H1 (cell line): Measurements from ENCODE around the gene PTPRR. TPM values are rescaled to one million over a fixed set of nuclear protein-coding genes. Genes with fewer than 3 reads are reported as not detected.

Source experiments
- CTCF ChIA-PET: fragments of 300-600 bp; sonication (Branson Sonifier 250); formaldehyde crosslinking; loops from one replicate; lab custom pipeline; 2021; ENCODE audit not compliant: partially characterized antibody; lab: Charles Lee
- POLR2A ChIA-PET: fragments of 300-600 bp; sonication (Branson Sonifier 250); formaldehyde crosslinking; loops from one replicate; lab custom pipeline; 2021; ENCODE audit warnings: inconsistent platforms; ENCODE audit not compliant: partially characterized antibody; lab: Charles Lee
- DNase-seq, 2 experiments: peaks; one replicate each; pipeline versions ENCODE4 v3.0.0 to v3.0.0-alpha.2; 2010 to 2022; ENCODE audit warnings: low spot score in 2 of 2, low read depth in 1 of 2, mixed read lengths in 1 of 2
- FAIRE-seq: peaks from 2 replicates; lab custom pipeline; 2011; peaks lifted over from hg19 to GRCh38; lab: Jason Lieb, UNC
- H2AFZ ChIP-seq: 2 replicates; pipeline ENCODE4 v1.8.1; 2012; ENCODE audit warnings: low read length, inconsistent platforms
- H2AK5ac ChIP-seq: 2 replicates; pipeline ENCODE4 v1.6.1; 2013; ENCODE audit warnings: low read depth, low read length
- H2BK120ac ChIP-seq: replicated peaks from 2 replicates; pipeline ENCODE3; 2013; ENCODE audit warnings: low read depth, low read length, inconsistent platforms
- H2BK12ac ChIP-seq: 2 replicates; pipeline ENCODE4 v1.6.1; 2013; ENCODE audit warnings: low read depth, low read length
- H2BK15ac ChIP-seq: 2 replicates; pipeline ENCODE4 v1.6.1; 2013; ENCODE audit warnings: low read length
- H2BK20ac ChIP-seq: 2 replicates; pipeline ENCODE4 v1.6.1; 2013; ENCODE audit warnings: low read length
- H2BK5ac ChIP-seq: 2 replicates; pipeline ENCODE4 v1.6.1; 2013; ENCODE audit warnings: low read depth, low read length
- H3K14ac ChIP-seq: 2 replicates; pipeline ENCODE4 v1.6.1; 2013; ENCODE audit warnings: inconsistent platforms; ENCODE audit not compliant: insufficient read length
- H3K18ac ChIP-seq: 2 replicates; pipeline ENCODE4 v1.6.1; 2013; ENCODE audit warnings: low read length; ENCODE audit errors: extremely low read depth
- H3K23ac ChIP-seq: 2 replicates; pipeline ENCODE4 v1.6.1; 2013; ENCODE audit warnings: inconsistent platforms; ENCODE audit not compliant: insufficient read length
- H3K23me2 ChIP-seq: 2 replicates; pipeline ENCODE4 v1.6.1; 2013; ENCODE audit warnings: low read depth, low read length
- H3K27ac ChIP-seq: 2 replicates; pipeline ENCODE4 v1.6.1; 2011; ENCODE audit warnings: low read depth, low read length, inconsistent platforms
- H3K27me3 ChIP-seq, 4 experiments: replicated peaks in 1 of 4; 1 replicate in 1 of 4; 2 replicates in 3 of 4; pipeline versions ENCODE4 v1.6.1 to v1.8.1; 2011 to 2013; ENCODE audit warnings: low read length in 3 of 4, mild to moderate bottlenecking in 3 of 4, inconsistent platforms in 2 of 4, mixed read lengths in 2 of 4, moderate library complexity in 1 of 4; ENCODE audit not compliant: control insufficient read depth in 3 of 4, insufficient read depth in 3 of 4; ENCODE audit errors: extremely low read depth in 1 of 4
- H3K36me3 ChIP-seq, 4 experiments: 2 replicates each; pipeline versions ENCODE4 v1.6.1 to v1.8.1; 2011 to 2013; ENCODE audit warnings: mild to moderate bottlenecking in 4 of 4, low read length in 3 of 4, moderate library complexity in 2 of 4, control low read depth in 1 of 4, inconsistent platforms in 1 of 4; ENCODE audit not compliant: insufficient read depth in 4 of 4, control insufficient read depth in 2 of 4
- H3K4ac ChIP-seq: replicated peaks from 2 replicates; pipeline ENCODE3; 2013; ENCODE audit warnings: low read length, low read depth, mixed read lengths, inconsistent platforms; ENCODE audit not compliant: insufficient read length
- H3K4me1 ChIP-seq, 4 experiments: replicated peaks in 1 of 4; 1 replicate in 1 of 4; 2 replicates in 3 of 4; pipeline versions ENCODE4 v1.6.1 to v1.8.1; 2011 to 2013; ENCODE audit warnings: low read length in 3 of 4, inconsistent platforms in 2 of 4, mixed read lengths in 1 of 4; ENCODE audit not compliant: insufficient read depth in 4 of 4, control insufficient read depth in 3 of 4
- H3K4me2 ChIP-seq, 2 experiments: 2 replicates each; pipeline versions ENCODE4 v1.6.1 to v1.8.1; 2011 to 2013; ENCODE audit warnings: low read depth in 2 of 2, low read length in 2 of 2, control low read depth in 1 of 2, inconsistent platforms in 1 of 2, mild to moderate bottlenecking in 1 of 2; ENCODE audit not compliant: insufficient read depth in 1 of 2
- H3K4me3 ChIP-seq, 4 experiments: fragments of 200-600, 300-600 bp in 1 of 4; sonication (generic), shearing (Covaris generic), sonication (Bioruptor Twin) in 1 of 4; 2 replicates each; pipeline versions ENCODE4 v1.5.1 to v1.8.1; 2011 to 2016; ENCODE audit warnings: low read length in 4 of 4, low read depth in 3 of 4, control low read depth in 2 of 4, inconsistent platforms in 2 of 4, mild to moderate bottlenecking in 2 of 4, mixed read lengths in 1 of 4, moderate library complexity in 1 of 4; ENCODE audit not compliant: insufficient read depth in 2 of 4; ENCODE audit errors: extremely low read depth in 1 of 4
- H3K56ac ChIP-seq: replicated peaks from 2 replicates; pipeline ENCODE3; 2013; ENCODE audit warnings: low read depth, mild to moderate bottlenecking, mixed read lengths, low read length, inconsistent platforms; ENCODE audit not compliant: insufficient read length
- H3K79me1 ChIP-seq: 2 replicates; pipeline ENCODE4 v1.6.1; 2013; ENCODE audit warnings: low read depth, low read length, control low read depth
- H3K79me2 ChIP-seq, 2 experiments: 2 replicates each; pipeline versions ENCODE4 v1.6.1 to v1.8.1; 2012 to 2013; ENCODE audit warnings: low read length in 2 of 2, mild to moderate bottlenecking in 2 of 2, inconsistent platforms in 1 of 2; ENCODE audit not compliant: insufficient read depth in 2 of 2, control insufficient read depth in 1 of 2
- H3K9ac ChIP-seq, 4 experiments: replicated peaks in 1 of 4; 1 replicate in 1 of 4; 2 replicates in 3 of 4; pipeline versions ENCODE4 v1.6.1 to v1.8.1; 2011 to 2013; ENCODE audit warnings: low read depth in 3 of 4, low read length in 3 of 4, control low read depth in 2 of 4, mild to moderate bottlenecking in 2 of 4, moderate library complexity in 2 of 4, inconsistent platforms in 1 of 4; ENCODE audit errors: extremely low read depth in 1 of 4
- H3K9me3 ChIP-seq, 2 experiments: 2 replicates each; pipeline versions ENCODE4 v1.6.1 to v1.8.1; 2012 to 2013; ENCODE audit warnings: mild to moderate bottlenecking in 2 of 2, moderate library complexity in 2 of 2, control low read depth in 1 of 2, inconsistent platforms in 1 of 2, low read depth in 1 of 2, low read length in 1 of 2, mixed read lengths in 1 of 2; ENCODE audit not compliant: insufficient read depth in 2 of 2
- H4K20me1 ChIP-seq, 2 experiments: replicated peaks in 1 of 2; 2 replicates each; pipeline versions ENCODE3 to v1.8.1; 2011 to 2013; ENCODE audit warnings: inconsistent platforms in 2 of 2, low read length in 2 of 2, mild to moderate bottlenecking in 1 of 2; ENCODE audit not compliant: insufficient read depth in 2 of 2, control insufficient read depth in 1 of 2
- H4K5ac ChIP-seq: 2 replicates; pipeline ENCODE4 v1.6.1; 2013; ENCODE audit warnings: low read length, low read depth, mixed read lengths, inconsistent platforms; ENCODE audit not compliant: insufficient read length
- H4K8ac ChIP-seq: 2 replicates; pipeline ENCODE4 v1.8.0; 2013; ENCODE audit warnings: mild to moderate bottlenecking, moderate library complexity, low read length, inconsistent platforms; ENCODE audit not compliant: insufficient read depth; ENCODE audit errors: extremely low read depth
- H4K91ac ChIP-seq: replicated peaks from 2 replicates; pipeline ENCODE3; 2013; ENCODE audit warnings: low read length, mixed read lengths, inconsistent platforms; ENCODE audit not compliant: insufficient read length
- ATF2 ChIP-seq: IDR thresholded peaks from 2 replicates; pipeline ENCODE4 v1.6.1; 2012; ENCODE audit warnings: low read length, inconsistent platforms
- ATF3 ChIP-seq: IDR thresholded peaks from 2 replicates; pipeline ENCODE4 v1.6.1; 2011; ENCODE audit warnings: low read depth, mild to moderate bottlenecking, low read length; ENCODE audit not compliant: insufficient read depth
- BCL11A ChIP-seq, 2 experiments: IDR thresholded peaks; one replicate each; pipeline ENCODE4 v1.6.1; 2011; ENCODE audit warnings: low read depth in 2 of 2, low read length in 2 of 2, mild to moderate bottlenecking in 2 of 2
- BRCA1 ChIP-seq: IDR thresholded peaks from 2 replicates; pipeline ENCODE4 v1.6.1; 2012; ENCODE audit warnings: low read depth, low read length, improper control_type of control experiment
- EP300 ChIP-seq, 2 experiments: IDR thresholded peaks; 1 replicate in 1 of 2; 2 replicates in 1 of 2; pipeline ENCODE4 v1.6.1; 2011 to 2012; ENCODE audit warnings: low read depth in 2 of 2, low read length in 2 of 2, mild to moderate bottlenecking in 2 of 2, borderline replicate concordance in 1 of 2, inconsistent platforms in 1 of 2, moderate library complexity in 1 of 2
- KDM4A ChIP-seq: IDR thresholded peaks from one replicate; pipeline ENCODE4 v1.7.1; 2012; ENCODE audit warnings: low read depth, mild to moderate bottlenecking, moderate library complexity, low read length, inconsistent platforms; ENCODE audit not compliant: severe bottlenecking
- KDM5A ChIP-seq: fragments of 200-600 bp; IDR thresholded peaks from 2 replicates; pipeline ENCODE4 v1.7.1; 2012; ENCODE audit warnings: mild to moderate bottlenecking, low read length, inconsistent platforms, mixed read lengths
- RXRA ChIP-seq: IDR thresholded peaks from 2 replicates; pipeline ENCODE4 v1.6.1; 2011; ENCODE audit warnings: low read depth, mild to moderate bottlenecking, low read length, moderate library complexity; ENCODE audit not compliant: insufficient read depth
- SIRT6 ChIP-seq: IDR thresholded peaks from one replicate; pipeline ENCODE4 v1.7.1; 2012; ENCODE audit warnings: low read length, inconsistent platforms
- SIX5 ChIP-seq: IDR thresholded peaks from 2 replicates; pipeline ENCODE4 v1.6.1; 2011; ENCODE audit warnings: mild to moderate bottlenecking, low read depth, low read length
- SP1 ChIP-seq: IDR thresholded peaks from 2 replicates; pipeline ENCODE4 v1.6.1; 2011; ENCODE audit warnings: low read depth, low read length
- TAF7 ChIP-seq: optimal IDR thresholded peaks from 2 replicates; pipeline ENCODE3; 2011; ENCODE audit warnings: low read depth, mild to moderate bottlenecking, inconsistent platforms, low read length, moderate library complexity, borderline replicate concordance
- TEAD4 ChIP-seq: IDR thresholded peaks from 2 replicates; pipeline ENCODE4 v1.6.1; 2012; ENCODE audit warnings: low read depth, low read length, inconsistent platforms, mixed read lengths
- WGBS, 2 experiments: shearing (Covaris generic) in 1 of 2; methylation state at CpG; one replicate each; pipeline versions ENCODE4 v1.1.6 to v1.1.7; 2013 to 2015; ENCODE audit warnings: low lambda C conversion rate in 2 of 2, mixed read lengths in 2 of 2, inconsistent platforms in 1 of 2, low coverage in 1 of 2, missing lambda C conversion rate in 1 of 2; ENCODE audit not compliant: insufficient replicate concordance in 2 of 2, insufficient coverage in 1 of 2, insufficient read length in 1 of 2; ENCODE audit errors: extremely low coverage in 1 of 2, missing lambda C conversion rate in 1 of 2; 5-methylcytosine and 5-hydroxymethylcytosine counted together
- polyA plus RNA-seq, 7 experiments: library from polyadenylated mRNA; depleted of rRNA in 3 of 7; stranded (reverse) in 5 of 7; unstranded in 2 of 7; fragments of >200 nt in 5 of 7; fragments of 200-250 nt in 2 of 7; gene quantifications; 1 replicate in 5 of 7; 2 replicates in 1 of 7; 4 replicates in 1 of 7; pipeline versions ENCODE4 v1.2.1 to v1.2.3, GENCODE V29; 2011 to 2013; ENCODE audit warnings: missing spikeins in 2 of 7, mixed read lengths in 2 of 7
- total RNA-seq: library from RNA; stranded (reverse); fragmentation: NEBNext Ultra II Directional; extraction: Animal tissue kit (Norgen Biotek cat#: 25700); gene quantifications from 2 replicates; pipeline ENCODE4 v1.2.1, GENCODE V29; 2021

PTPRR gene
- total and polyA plus RNA-seq, 2 of the 8 experiments (the other 6 are each of a cell fraction or from before 2014, with no cell fraction given) = 0.07 to 0.35 TPM

- H3K27me3 ChIP-seq = no peaks in the 10 kb centered on the region
- no peak for DNase-seq
- no peak overlapping the region for H2BK20ac ChIP-seq
- WGBS, 2 experiments = 95% methylated on average over 3 of the region's 3 CpGs; no CpG with 5 or more reads in 1 of the 2 experiments
- no peak overlapping the region for H2BK5ac ChIP-seq
- H3K4me3 ChIP-seq = no peak overlapping the region
- no peaks in the 10 kb centered on the region for H3K23me2 ChIP-seq
- no peak overlapping the region for H2BK120ac ChIP-seq
- H3K23ac ChIP-seq = no peak overlapping the region
- H3K4me1 ChIP-seq = no peaks in the 10 kb centered on the region
- no peaks in the 10 kb centered on the region for H3K79me2 ChIP-seq
- H4K5ac ChIP-seq = no peak overlapping the region
- H3K9ac ChIP-seq = no peak overlapping the region
- no peak overlapping the region for H3K4me2 ChIP-seq
- CTCF ChIA-PET = interaction anchor here (0.7 to 2.2 kb wide), 2 partner anchors 10 to 90 kb away, joined by 3 to 5 read pairs; no protein-coding TSS in a partner anchor
- no peak overlapping the region for H3K56ac ChIP-seq
- H3K18ac ChIP-seq = no peak overlapping the region
- POLR2A ChIA-PET = no interaction called here
- no peak overlapping the region for H3K14ac ChIP-seq
- no peak overlapping the region for H2AK5ac ChIP-seq
- H4K91ac ChIP-seq = no peak overlapping the region
- no peak overlapping the region for H2AFZ ChIP-seq
- FAIRE-seq = no peak
- H3K36me3 ChIP-seq = no peaks in the 10 kb centered on the region
- H3K9me3 ChIP-seq = no peaks in the 10 kb centered on the region; a peak in 1 of 4 replicates
- H3K27ac ChIP-seq = no peak overlapping the region
- H3K4ac ChIP-seq = no peak overlapping the region
- no peak overlapping the region for H4K8ac ChIP-seq
- H3K79me1 ChIP-seq = no peaks in the 10 kb centered on the region
- no peaks in the 10 kb centered on the region for H4K20me1 ChIP-seq
- no peak overlapping the region for H2BK15ac ChIP-seq
- no peak overlapping the region for H2BK12ac ChIP-seq
- TF ChIP-seq BCL11A (IDR thresholded peaks at IDR 0.05; ENCODE audit: low read depth in 2 of 2, low read length in 2 of 2) (no peak), RXRA (no peak), EP300 (IDR thresholded peaks at IDR 0.05; ENCODE audit: borderline replicate concordance in 1 of 2, low read depth in 2 of 2, low read length in 2 of 2) (no peak), TEAD4 (no peak), BRCA1 (no peak), KDM4A (no peak), KDM5A (no peak), SP1 (no peak), SIX5 (no peak), SIRT6 (no peak), ATF2 (no peak), TAF7 (no peak), ATF3 (no peak)
Measured at GRCh38 chr12:70822412-70822811, 98.1 kb downstream of the PTPRR start.
